SIG-M5 (cell line): ENCODE measurements around the gene CEACAM21.

Experiments used
- DNase-seq: peaks from one replicate; lab custom pipeline; 2025; lab: John Stamatoyannopoulos, UW

The CEACAM21 gene

GRCh38 chr19:41586064-41586463 is 10.1 kb downstream of the CEACAM21 start:
- no peak for DNase-seq

DNA sequence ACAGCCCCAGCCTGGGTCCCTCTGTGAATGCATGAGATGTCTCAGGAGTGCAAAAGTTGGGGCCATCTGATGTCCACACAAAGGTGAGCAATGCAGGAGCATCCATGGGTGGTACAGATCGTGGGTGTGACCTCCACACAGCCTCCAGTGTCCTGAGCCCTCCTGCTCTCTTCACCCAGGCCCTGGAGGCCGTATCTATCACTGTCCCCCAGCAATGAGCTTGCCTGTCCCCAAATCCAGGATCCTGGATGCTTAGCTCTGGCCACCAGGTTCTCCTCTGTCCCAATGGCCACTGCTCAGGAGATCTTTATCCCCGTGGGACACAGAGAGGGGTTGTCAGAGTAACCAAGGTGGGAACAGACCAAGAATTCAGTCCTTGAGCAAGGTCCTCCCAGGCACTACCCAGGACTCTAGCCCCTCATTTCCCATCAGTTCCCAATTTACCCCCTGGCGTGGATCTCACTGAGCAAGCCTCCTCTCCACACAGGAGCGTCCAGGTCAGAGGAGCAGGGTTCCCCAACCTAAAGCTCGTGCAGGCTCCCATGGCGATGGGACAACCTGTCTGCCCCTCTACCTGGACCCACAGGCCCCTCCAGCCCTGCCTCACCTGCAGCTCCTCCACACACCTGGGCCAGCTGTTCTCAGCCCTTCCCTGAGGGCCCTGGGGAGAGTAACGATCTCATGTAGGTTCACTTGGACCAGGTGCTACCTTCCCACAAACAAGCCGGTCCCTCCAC is 11.3 kb downstream of the CEACAM21 start:
- no peak for DNase-seq

DNA sequence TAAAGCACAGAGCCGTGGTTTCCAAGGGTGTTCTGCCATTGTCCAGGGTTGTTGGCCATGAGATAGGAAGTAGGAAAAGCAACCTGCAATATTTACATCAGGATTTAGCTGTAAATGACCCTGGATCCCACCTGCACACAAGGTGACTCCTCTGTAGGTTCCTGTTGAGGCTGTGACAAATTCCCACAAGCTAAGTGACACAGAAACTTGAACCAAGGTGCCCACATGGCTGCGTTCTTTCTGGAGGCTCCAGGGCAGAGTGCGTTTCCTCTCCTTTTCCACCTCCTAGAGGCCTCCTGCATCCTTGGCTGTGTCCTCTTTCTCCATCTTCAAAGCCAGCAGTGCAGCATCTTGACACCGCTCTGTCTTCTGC is 11.9 kb downstream of the CEACAM21 start:
- no peak for DNase-seq

DNA sequence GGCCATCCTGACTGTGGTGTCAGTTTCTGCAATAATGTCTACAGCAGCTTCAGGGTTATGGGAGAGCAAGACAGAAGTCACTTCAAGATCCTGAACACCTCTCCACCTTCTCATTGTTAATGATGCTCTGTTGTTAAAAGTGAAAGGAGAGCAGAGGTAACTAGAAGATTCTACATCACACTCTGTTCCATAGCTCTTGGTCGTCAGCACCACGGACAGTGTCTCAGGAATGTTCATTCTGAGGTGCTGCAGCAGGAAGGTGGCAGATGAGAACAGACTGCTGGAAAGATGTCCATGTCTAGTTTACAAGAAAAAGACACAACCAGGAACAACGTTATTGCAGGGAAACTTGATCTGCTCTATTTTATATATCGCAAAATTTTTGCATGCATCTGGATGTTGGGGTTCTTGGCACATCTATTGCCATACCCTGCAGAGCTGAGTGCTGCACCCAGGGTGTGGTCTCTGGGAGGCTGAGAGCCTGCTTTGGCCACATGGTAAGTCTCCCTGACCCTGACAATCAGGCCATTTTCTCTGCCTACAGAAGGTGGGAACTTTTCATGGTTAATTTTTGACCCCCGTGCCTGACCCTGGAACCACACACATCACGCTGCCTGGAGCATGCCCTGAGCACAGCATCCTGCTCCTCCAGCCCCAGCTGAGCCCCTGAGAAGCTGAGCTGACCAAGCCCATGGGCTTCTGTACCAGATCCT is 12.7 kb downstream of the CEACAM21 start:
- no peak for DNase-seq

DNA sequence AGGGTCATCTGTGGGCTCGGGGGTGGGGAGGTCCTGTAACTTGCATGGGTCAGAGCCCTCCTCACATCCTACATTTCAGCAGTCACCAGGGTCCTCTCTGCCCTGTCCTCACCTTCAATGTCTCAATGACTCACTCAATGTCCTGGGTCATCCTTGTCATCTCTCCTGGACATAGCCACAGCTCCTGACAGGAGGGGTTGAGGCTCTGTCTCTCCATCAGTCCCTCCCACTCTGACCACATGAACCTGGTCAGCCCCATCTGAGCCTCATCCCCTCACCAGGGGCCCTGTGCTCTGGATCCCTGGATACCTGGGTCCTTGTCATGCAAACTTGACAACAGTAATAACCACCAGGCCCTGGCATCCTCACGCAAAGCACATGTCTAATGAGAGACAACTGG is 13.4 kb downstream of the CEACAM21 start:
- no peak for DNase-seq

- DNase-seq = no peak
Observed at GRCh38 chr19:41590936-41591335, 15.0 kb downstream of the CEACAM21 start.

DNA sequence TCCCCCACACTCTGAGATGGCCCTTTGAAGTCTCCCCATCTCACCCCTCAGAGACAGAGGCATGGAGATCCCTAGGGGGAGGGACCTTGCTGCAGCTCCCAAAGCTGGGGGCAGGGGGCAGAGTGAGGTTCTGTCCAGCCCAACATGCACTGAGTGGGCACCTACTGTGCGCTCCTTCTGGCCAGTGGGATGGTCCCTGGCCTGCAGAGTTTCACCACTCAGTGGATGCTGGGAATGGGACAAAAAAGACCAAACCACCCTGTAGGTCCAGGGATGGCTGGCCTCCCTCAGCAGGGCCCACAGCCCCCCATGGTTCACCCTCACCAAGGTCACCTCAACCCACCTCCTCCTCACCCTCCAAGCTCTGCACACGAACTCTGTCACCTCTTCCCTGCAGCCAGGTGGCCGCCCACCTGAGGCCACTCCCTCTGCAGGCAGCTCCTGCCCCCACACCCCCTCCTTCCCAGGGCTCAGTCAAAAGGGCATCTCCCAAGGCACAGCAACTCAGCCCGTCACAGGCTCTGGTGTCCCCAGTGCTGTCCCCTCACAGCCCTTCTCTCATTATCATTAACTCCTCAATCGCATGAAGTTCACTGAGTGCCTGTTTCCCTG is 16.1 kb downstream of the CEACAM21 start:
- DNase-seq = no peak

DNA sequence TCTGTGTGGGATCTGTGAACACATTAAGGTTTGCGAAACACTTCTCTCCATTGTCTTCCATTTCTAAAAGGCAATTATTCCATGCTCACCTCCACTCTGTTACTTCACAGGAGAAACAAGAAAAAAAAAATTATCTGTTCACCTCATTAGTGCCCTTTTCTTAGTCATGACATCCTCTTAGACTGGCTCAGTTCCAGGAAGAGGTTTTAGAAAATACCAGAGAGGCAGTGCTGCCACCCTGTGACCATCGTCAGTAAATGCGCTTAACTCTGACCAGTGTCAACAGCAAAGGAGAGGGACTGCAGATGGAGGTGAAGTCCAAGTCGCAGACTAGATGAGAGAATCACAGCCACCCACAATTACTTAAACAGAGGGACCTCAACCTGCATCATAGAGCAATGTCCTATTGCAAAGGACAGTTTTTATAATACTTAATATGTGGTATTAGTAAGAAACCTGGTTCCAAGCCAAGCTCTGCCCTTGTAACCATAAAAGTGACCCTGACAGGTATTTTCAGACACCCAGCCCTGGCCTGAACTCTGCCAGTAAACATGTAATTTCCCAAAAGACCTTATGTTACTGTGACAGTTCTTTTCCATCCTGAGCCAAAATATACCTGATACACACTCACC is 19.4 kb downstream of the CEACAM21 start:
- no peak for DNase-seq

- DNase-seq = no peak
Observed at GRCh38 chr19:41595890-41596280, 19.9 kb downstream of the CEACAM21 start.

DNA sequence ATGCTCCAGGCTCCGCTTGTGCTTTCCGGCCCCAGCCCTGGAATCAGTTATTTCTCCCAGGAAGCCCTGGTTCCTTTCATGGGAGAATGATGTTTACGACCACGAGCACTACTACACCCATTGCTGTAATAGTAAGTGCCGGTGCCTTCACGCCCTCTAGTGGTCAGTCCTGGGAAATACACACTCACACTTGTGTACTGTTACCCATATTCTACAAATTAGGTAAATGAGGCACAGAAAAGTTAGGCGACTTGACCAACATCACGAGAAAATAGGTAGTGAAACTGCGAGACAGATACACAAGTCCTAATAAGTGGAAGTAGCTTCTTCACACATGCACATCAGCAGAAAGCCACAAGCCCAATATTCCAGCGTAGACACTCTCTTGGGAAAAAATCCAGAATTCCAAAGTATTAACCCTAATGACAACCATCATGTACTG is 21.7 kb downstream of the CEACAM21 start:
- peak; percentile 41 for DNase-seq

DNA sequence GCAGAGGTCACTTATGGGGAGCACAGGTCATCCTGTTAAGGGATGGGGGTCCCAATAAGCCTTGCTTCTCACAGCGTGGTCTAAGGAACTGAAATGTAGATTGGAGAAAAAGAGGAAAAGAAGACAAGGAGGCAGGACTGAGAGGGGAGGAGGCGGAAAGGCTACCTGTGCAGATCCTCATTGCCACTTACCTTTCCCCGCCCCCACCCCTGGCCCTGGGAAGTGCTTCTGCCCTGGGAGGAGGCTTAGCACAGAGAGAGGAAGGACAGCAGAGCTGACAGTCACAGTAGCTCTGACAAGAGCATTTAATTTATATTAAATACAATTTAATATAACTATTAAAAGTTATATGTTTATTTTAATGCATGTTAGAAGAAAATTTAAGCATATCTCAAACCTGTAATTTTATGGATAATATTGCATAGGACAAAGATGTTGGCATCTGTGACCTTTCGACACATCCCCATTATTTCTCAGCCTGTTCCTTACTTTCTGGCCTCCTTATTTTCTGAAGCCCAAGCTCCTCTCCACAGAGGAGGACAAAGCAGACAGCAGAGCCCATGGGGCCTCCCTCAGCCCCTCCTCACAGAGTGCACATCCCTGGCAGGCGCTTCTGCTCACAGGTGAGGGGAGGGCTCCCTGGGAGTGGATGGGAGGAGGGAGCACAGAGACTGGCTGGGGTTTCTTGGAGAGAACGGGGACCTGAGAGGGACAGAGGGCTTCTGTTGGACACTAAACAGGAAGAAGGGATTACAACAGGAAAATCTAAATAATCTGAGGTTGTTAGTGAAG is 23.4 kb downstream of the CEACAM21 start:
- no peak for DNase-seq

DNA sequence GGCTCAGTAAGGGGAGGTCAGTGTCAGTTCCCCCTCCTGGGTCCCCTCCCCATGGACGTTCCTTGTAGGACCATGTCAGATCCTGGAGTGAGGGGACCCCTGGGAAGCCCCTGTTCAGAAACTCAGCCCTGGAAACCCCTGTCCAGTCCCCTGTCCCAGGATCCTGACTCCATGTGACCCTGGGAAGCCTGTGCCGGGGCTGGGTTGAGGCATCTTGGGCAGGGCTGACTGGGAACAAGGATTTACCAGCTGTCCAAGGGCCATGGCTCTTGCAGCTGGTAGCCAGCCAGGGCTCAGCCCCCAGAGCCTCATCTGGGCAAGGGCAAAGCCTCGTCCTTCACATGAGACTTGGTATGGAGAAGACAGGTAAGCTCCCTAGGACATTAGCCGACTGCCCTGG is 25.8 kb downstream of the CEACAM21 start:
- no peak for DNase-seq

DNA sequence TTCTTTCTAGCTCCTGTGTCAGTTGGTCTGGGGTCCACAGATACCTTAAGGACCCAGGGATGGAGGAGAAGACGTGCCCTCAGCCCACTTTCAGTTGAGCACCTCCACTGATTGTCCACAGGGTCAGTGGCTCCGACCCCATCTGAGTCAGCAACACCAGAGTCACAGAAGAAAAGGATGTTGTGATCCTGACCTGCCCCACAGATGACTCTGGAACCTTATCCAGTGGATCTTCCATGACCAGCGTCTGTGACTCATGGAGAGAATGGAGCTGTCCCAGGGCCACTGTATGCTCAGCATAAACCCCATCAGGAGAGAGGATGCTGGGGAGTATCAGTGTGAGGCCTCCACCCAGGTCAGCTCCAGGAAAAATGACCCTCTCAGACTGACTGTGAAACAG is 28.9 kb downstream of the CEACAM21 start:
- no peak for DNase-seq

DNA sequence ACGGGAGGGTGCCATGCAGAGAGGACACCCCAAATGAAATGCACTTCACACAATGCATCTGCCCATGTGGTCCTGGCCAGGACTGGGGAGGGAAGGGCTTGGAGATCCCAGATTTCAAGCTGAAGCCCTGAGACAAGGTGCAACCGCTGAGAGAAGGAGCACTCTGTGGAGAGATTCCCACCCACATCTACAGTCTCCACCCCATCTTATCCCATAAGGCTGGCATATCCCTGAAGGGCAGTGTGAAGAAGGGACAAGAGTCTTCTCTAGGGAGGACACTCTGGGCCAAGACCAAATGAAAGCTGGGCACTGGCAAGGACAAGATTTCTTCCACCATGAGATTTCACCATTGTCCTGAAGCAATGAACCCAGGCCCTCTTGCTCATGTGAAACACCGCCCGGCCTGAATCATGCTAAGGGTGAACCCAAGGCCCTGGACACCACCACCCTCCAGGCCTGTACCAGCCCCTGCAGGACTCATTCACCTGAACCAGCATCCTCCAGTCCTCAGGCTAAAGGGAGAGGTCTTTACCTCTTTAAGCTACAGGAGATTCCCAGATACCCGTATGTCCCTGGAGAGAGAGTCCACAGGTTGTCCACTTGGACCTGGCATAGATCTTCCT is 30.4 kb downstream of the CEACAM21 start:
- DNase-seq = no peak

DNA sequence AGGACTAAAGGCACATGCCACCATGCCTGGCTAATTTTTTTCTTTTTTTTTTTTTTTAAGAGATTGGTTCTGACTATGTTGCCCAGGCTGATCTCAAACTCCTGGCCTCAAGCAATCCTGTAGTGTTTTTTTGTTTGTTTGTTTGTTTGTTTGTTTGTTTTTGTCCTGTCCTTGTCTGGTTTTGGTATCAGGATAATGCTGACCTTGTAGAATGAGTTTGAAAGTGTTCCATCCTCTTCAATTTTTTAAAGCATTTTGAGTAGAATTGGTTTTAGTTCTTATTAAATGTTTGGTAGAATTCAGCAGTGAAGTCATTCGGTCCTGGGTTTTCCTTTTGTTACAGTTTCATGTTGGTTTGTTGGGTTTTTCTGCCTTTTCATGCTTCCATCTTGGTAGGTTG is 31.7 kb downstream of the CEACAM21 start:
- no peak for DNase-seq

DNA sequence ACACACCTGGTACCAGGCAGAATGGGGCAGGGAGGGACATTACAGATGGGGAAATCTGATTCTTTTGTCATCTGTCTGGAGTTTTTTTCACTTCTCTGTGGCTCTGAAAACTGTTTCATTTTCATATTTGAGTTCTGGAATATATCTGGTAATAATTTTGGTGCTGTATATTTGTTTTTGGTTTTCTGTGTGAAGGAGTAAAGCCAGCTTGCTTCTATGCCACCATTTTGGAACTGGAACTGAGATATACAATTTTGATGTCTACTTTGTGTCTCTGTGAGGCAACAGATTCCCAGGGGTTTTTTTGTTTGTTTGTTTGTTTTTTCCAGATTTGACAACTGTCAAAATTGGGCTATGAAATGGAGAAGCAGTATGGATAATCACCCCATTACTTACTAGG is 34.8 kb downstream of the CEACAM21 start:
- DNase-seq = no peak

- no peak for DNase-seq
Observed at GRCh38 chr19:41612483-41612882, 36.5 kb downstream of the CEACAM21 start.

GRCh38 chr19:41615207-41615606 is 39.2 kb downstream of the CEACAM21 start:
- DNase-seq = no peak

GRCh38 chr19:41616792-41617621 is 41.0 kb downstream of the CEACAM21 start:
- no peak for DNase-seq

GRCh38 chr19:41617941-41618730 is 42.2 kb downstream of the CEACAM21 start:
- DNase-seq = no peak
